ENCODE data around the gene GOLGB1.
"Not testable (repeated sequence)": the region's sequence is repeated elsewhere in the genome, so short reads cannot be mapped to it uniquely, and the experiment has no call there.

GOLGB1 gene

GRCh38 chr3:121786485-121786884 is 36.9 kb upstream of the GOLGB1 start:
- Histone ChIP-seq H3K9ac (no peak overlapping the region), H3K79me2 (ENCODE audit: insufficient read depth, low read depth) (no peaks in the 10 kb centered on the region), H3K27ac (no peak overlapping the region), H3K4me3 (IDR thresholded peaks at IDR 0.05; ENCODE audit: insufficient read depth, low read depth, low read length) (no peak overlapping the region), H4K20me1 (ENCODE audit: insufficient read depth) (no peaks in the 10 kb centered on the region), H2AFZ (ENCODE audit: low read depth) (no peak overlapping the region), H3K4me1 (ENCODE audit: low read depth, poor library complexity, severe bottlenecking) (peaks cover 6% of the 10 kb centered on the region), H3K4me2 (no peak overlapping the region), H3K36me3 (ENCODE audit: insufficient read depth) (no peaks in the 10 kb centered on the region; the same call in 1 of the 2 replicates), H3K27me3 (ENCODE audit: insufficient read depth, low read depth) (no peaks in the 10 kb centered on the region)
- no peak for TF ChIP-seq CTCF (conservative IDR thresholded peaks at IDR 0.05; ENCODE audit: low read depth, low read length)

- not testable (repeated sequence) for H3K4me3 ChIP-seq (IDR thresholded peaks at IDR 0.05; ENCODE audit: insufficient read depth, low read depth, low read length); H3K4me1 ChIP-seq (ENCODE audit: low read depth, poor library complexity, severe bottlenecking); H3K9ac ChIP-seq; H3K27me3 ChIP-seq (ENCODE audit: insufficient read depth, low read depth); H3K79me2 ChIP-seq (ENCODE audit: insufficient read depth, low read depth); H3K27ac ChIP-seq; H3K36me3 ChIP-seq (ENCODE audit: insufficient read depth); H2AFZ ChIP-seq (ENCODE audit: low read depth); H3K4me2 ChIP-seq; H4K20me1 ChIP-seq (ENCODE audit: insufficient read depth)
Observed at GRCh38 chr3:121782784-121783183, 33.2 kb upstream of the GOLGB1 start.

GRCh38 chr3:121781611-121782010 is 32.1 kb upstream of the GOLGB1 start:
- Histone ChIP-seq H3K4me3 (IDR thresholded peaks at IDR 0.05; ENCODE audit: insufficient read depth, low read depth, low read length) (no peak overlapping the region), H3K36me3 (ENCODE audit: insufficient read depth) (no peaks in the 10 kb centered on the region), H3K27ac (no peak overlapping the region), H4K20me1 (ENCODE audit: insufficient read depth) (no peaks in the 10 kb centered on the region), H3K27me3 (ENCODE audit: insufficient read depth, low read depth) (no peaks in the 10 kb centered on the region), H2AFZ (ENCODE audit: low read depth) (no peak overlapping the region), H3K4me2 (no peak overlapping the region), H3K79me2 (ENCODE audit: insufficient read depth, low read depth) (no peaks in the 10 kb centered on the region), H3K9ac (no peak overlapping the region), H3K4me1 (ENCODE audit: low read depth, poor library complexity, severe bottlenecking) (no peaks in the 10 kb centered on the region)
- no peak for TF ChIP-seq CTCF (conservative IDR thresholded peaks at IDR 0.05; ENCODE audit: low read depth, low read length)

- H3K4me1 ChIP-seq (ENCODE audit: low read depth, poor library complexity, severe bottlenecking); H3K27ac ChIP-seq; H3K9ac ChIP-seq; H2AFZ ChIP-seq (ENCODE audit: low read depth); H3K36me3 ChIP-seq (ENCODE audit: insufficient read depth); H3K79me2 ChIP-seq (ENCODE audit: insufficient read depth, low read depth); H3K4me2 ChIP-seq; H3K4me3 ChIP-seq (IDR thresholded peaks at IDR 0.05; ENCODE audit: insufficient read depth, low read depth, low read length); H4K20me1 ChIP-seq (ENCODE audit: insufficient read depth); H3K27me3 ChIP-seq (ENCODE audit: insufficient read depth, low read depth): not testable (repeated sequence)
Observed at GRCh38 chr3:121775095-121775494, 25.6 kb upstream of the GOLGB1 start.

GRCh38 chr3:121769246-121769645 is 19.7 kb upstream of the GOLGB1 start:
- H3K27ac ChIP-seq = no peak overlapping the region
- H3K4me1 ChIP-seq (ENCODE audit: low read depth, poor library complexity, severe bottlenecking) = no peaks in the 10 kb centered on the region
- no peak overlapping the region for H3K4me3 ChIP-seq (IDR thresholded peaks at IDR 0.05; ENCODE audit: insufficient read depth, low read depth, low read length)
- H3K79me2 ChIP-seq (ENCODE audit: insufficient read depth, low read depth) = no peaks in the 10 kb centered on the region
- no peak overlapping the region for H3K4me2 ChIP-seq
- no peak overlapping the region for H3K9ac ChIP-seq
- H3K36me3 ChIP-seq (ENCODE audit: insufficient read depth) = peaks cover 7% of the 10 kb centered on the region; the same call in 1 of the 2 replicates
- H4K20me1 ChIP-seq (ENCODE audit: insufficient read depth) = no peaks in the 10 kb centered on the region
- no peak for TF ChIP-seq CTCF (conservative IDR thresholded peaks at IDR 0.05; ENCODE audit: low read depth, low read length)
- H3K27me3 ChIP-seq (ENCODE audit: insufficient read depth, low read depth) = no peaks in the 10 kb centered on the region
- H2AFZ ChIP-seq (ENCODE audit: low read depth) = no peak overlapping the region
